Astrocyte of the spinal cord (primary cell): Measurements from ENCODE around the gene DIABLO.

ENCODE experiments used
- DNase-seq: peaks from one replicate; pipeline ENCODE4 v3.0.0; 2011; ENCODE audit warnings: low read depth, low spot score
- H3K4me3 ChIP-seq: 2 replicates; pipeline ENCODE4 v1.5.1; 2011; ENCODE audit warnings: low read depth, mild to moderate bottlenecking, low read length, moderate library complexity
- CTCF ChIP-seq: IDR thresholded peaks from 2 replicates; pipeline ENCODE4 v1.5.1; 2012; ENCODE audit warnings: low read depth, mild to moderate bottlenecking, low read length, inconsistent platforms
- in situ Hi-C: cut with HindIII; loops from 2 replicates; pipeline ENCODE4 v1.10.0; 2017; ENCODE audit warnings: low sequenced_read_pairs

Gene DIABLO

DNA sequence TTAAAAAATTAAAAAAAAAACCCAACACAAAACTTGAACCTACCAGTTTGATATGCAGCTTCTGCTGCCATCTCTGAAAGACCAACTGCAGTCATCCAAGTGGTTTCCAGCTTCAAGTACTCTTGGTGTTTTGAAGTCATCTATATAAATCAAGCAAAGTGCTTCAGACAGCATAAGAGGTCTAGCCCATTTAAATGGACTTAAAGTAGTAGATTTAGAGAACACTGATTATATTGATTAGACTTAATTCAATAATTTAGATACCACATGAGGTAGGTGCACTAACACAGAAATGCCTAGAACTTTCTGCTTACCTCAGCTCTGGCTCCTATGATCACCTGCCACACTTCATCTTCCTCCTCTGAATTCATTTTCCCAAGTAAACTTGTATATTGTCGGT lies 9.4 kb downstream of the DIABLO start:
- in situ Hi-C loops, result no loop called here
- TF ChIP-seq CTCF, result no peak
- H3K4me3 ChIP-seq, result no peak overlapping the region
- no peak for DNase-seq

GRCh38 chr12:122215771-122216170 lies 10.1 kb downstream of the DIABLO start:
- H3K4me3 ChIP-seq, result no peak overlapping the region
- DNase-seq, result no peak
- in situ Hi-C loops, result no loop called here
- no peak for TF ChIP-seq CTCF

DNA sequence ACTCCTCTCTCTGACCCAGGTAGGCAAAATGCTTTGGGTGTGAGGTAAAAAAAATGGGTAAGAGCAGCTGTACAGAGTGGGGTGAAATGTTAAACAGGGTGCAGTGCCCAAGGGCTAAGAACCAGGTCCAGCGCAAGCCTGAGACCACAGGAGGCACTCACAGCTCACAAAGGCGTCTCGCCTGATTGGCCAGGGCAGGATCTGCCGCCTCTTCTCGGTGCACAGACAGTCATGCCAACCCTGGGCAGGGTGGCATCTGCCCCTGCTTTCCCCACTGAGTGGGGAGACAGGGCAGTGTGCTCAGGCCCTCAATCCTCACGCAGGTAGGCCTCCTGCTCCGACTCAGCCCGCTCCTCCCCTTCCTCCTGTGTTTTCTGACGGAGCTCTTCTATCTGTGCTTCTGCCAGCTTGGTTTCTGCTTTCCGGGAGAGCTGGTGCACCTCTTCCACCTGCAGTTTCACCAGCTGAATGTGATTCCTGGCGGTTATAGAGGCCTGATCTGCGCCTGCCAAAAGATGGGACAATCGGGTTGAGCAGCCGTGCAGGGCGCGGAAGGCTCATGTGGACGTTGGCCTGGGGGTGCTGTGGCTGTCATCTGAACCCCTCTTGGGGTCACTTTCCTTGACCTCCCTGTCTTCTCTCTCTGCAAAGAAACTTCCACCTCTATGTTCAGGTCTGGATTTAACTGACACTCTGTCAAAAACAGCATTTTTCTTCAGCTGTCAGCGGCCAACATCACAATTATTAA lies 17.6 kb downstream of the DIABLO start:
- H3K4me3 ChIP-seq, result no peak overlapping the region
- no peak for DNase-seq
- no peak for TF ChIP-seq CTCF
- in situ Hi-C loops, result no loop called here

GRCh38 chr12:122207391-122207790 lies 18.5 kb downstream of the DIABLO start:
- TF ChIP-seq CTCF, result no peak
- DNase-seq, result no peak
- no peak overlapping the region for H3K4me3 ChIP-seq
- in situ Hi-C loops, result no loop called here

DNA sequence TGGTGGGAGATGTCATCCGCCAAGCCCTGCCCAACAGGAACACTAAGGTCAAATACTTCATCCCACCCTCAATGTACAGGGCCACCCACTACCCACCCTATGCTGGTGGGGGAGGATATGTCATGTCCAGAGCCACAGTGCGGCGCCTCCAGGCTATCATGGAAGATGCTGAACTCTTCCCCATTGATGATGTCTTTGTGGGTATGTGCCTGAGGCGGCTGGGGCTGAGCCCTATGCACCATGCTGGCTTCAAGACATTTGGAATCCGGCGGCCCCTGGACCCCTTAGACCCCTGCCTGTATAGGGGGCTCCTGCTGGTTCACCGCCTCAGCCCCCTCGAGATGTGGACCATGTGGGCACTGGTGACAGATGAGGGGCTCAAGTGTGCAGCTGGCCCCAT lies 18.9 kb downstream of the DIABLO start:
- no peak for DNase-seq
- no peak overlapping the region for H3K4me3 ChIP-seq
- no peak for TF ChIP-seq CTCF
- in situ Hi-C loops, result no loop called here

- in situ Hi-C loops, result no loop called here
- no peak for DNase-seq
- no peak for TF ChIP-seq CTCF
Measured at GRCh38 chr12:122206111-122206881, 19.6 kb downstream of the DIABLO start.

More at GRCh38 chr12:122206111-122206881, 19.6 kb downstream of the DIABLO start:
- H3K4me3 ChIP-seq, result no peak overlapping the region
